Calu3 (cell line): Measurements from ENCODE around the gene GGCT. TPM values are rescaled to one million over a fixed set of nuclear protein-coding genes. Genes with fewer than 3 reads are reported as not detected.
"Not testable (repeated sequence)": the region's sequence is repeated elsewhere in the genome, so short reads cannot be mapped to it uniquely, and the experiment has no call there.

ENCODE experiments used
- BruUV-seq: library from RNA; stranded (reverse); fragments of 400-500 nt; replicated peaks from 2 replicates; lab custom pipeline; 2021; lab: Mats Ljungman, UMichigan
- CTCF ChIA-PET: fragments of 300-600 bp; sonication (Branson Sonifier 250); formaldehyde crosslinking; loops from one replicate; lab custom pipeline; 2022; ENCODE audit warnings: antibody characterized with exemption; lab: Charles Lee
- DNase-seq: peaks from one replicate; pipeline ENCODE4 v3.0.0; 2022
- H3K27ac Mint-ChIP-seq: one replicate; pipeline ENCODE4 v1.8.0; 2022; ENCODE audit warnings: mixed read lengths; ENCODE audit not compliant: unreplicated experiment
- H3K27me3 Mint-ChIP-seq: one replicate; pipeline ENCODE4 v1.8.0; 2022; ENCODE audit warnings: mixed read lengths; ENCODE audit not compliant: unreplicated experiment
- H3K36me3 Mint-ChIP-seq: one replicate; pipeline ENCODE4 v1.8.0; 2022; ENCODE audit warnings: mild to moderate bottlenecking, moderate library complexity, mixed read lengths; ENCODE audit not compliant: insufficient read depth, unreplicated experiment
- H3K4me1 Mint-ChIP-seq: one replicate; pipeline ENCODE4 v1.8.0; 2022; ENCODE audit warnings: mild to moderate bottlenecking, low read depth, mixed read lengths; ENCODE audit not compliant: unreplicated experiment
- H3K4me3 Mint-ChIP-seq: one replicate; pipeline ENCODE4 v1.8.0; 2022; ENCODE audit warnings: mild to moderate bottlenecking, low read depth, moderate library complexity, mixed read lengths; ENCODE audit not compliant: unreplicated experiment
- H3K9me3 Mint-ChIP-seq: one replicate; pipeline ENCODE4 v1.8.0; 2022; ENCODE audit warnings: low read depth, mixed read lengths; ENCODE audit not compliant: unreplicated experiment
- intact Hi-C: fragments of 100-400 bp; cut with micrococcal nuclease; formaldehyde crosslinking; loops from one replicate; pipeline ENCODE4 v1.10.0; 2022; ENCODE audit not compliant: unreplicated experiment
- total RNA-seq: library from RNA; stranded (reverse); gene quantifications from 2 replicates; pipeline ENCODE4 v1.2.3, GENCODE V29; 2022
- TF ChIP-seq, protein P1 (sequence below): fragments of 200-600 bp; IDR thresholded peaks from one replicate; pipeline ENCODE4 v1.8.0; 2022; ENCODE audit warnings: antibody characterized with exemption; ENCODE audit not compliant: unreplicated experiment

GGCT gene
- total RNA-seq, 1 experiment from 2014 or later: 90.6 TPM

DNA sequence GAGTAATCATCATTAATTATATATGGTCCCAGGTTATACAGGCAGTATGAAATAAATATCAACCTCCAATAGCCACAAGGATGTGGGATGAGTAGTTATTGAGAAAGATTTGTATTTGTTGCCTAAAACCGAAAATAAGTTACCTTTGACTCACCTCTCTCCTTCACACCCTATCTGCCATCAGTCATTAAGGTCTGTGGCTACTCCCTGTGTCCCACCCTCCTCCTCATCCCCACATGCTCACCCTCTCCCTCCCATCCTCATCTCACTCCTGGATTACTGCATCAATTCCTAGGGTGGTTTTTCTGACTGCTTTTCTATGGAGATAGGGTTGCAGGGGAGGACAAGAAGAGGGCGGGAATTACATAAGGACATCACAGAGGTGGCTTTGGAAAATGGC, 9.1 kb upstream of the GGCT start:
- TF ChIP-seq, protein P1, sequence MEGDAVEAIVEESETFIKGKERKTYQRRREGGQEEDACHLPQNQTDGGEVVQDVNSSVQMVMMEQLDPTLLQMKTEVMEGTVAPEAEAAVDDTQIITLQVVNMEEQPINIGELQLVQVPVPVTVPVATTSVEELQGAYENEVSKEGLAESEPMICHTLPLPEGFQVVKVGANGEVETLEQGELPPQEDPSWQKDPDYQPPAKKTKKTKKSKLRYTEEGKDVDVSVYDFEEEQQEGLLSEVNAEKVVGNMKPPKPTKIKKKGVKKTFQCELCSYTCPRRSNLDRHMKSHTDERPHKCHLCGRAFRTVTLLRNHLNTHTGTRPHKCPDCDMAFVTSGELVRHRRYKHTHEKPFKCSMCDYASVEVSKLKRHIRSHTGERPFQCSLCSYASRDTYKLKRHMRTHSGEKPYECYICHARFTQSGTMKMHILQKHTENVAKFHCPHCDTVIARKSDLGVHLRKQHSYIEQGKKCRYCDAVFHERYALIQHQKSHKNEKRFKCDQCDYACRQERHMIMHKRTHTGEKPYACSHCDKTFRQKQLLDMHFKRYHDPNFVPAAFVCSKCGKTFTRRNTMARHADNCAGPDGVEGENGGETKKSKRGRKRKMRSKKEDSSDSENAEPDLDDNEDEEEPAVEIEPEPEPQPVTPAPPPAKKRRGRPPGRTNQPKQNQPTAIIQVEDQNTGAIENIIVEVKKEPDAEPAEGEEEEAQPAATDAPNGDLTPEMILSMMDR: no peak
- intact Hi-C loops: loop anchor here (10.0 kb wide), 1 partner anchor 231 kb away; no protein-coding TSS in a partner anchor
- Mint-ChIP-seq H3K27ac (no peak overlapping the region), H3K4me3 (no peak overlapping the region), H3K4me1 (peaks cover 17% of the 10 kb centered on the region), H3K36me3 (peaks cover 10% of the 10 kb centered on the region), H3K9me3 (no peaks in the 10 kb centered on the region), H3K27me3 (no peaks in the 10 kb centered on the region)
- no TSS peak for BruUV-seq
- CTCF ChIA-PET: no interaction called here
- no peak for DNase-seq

DNA sequence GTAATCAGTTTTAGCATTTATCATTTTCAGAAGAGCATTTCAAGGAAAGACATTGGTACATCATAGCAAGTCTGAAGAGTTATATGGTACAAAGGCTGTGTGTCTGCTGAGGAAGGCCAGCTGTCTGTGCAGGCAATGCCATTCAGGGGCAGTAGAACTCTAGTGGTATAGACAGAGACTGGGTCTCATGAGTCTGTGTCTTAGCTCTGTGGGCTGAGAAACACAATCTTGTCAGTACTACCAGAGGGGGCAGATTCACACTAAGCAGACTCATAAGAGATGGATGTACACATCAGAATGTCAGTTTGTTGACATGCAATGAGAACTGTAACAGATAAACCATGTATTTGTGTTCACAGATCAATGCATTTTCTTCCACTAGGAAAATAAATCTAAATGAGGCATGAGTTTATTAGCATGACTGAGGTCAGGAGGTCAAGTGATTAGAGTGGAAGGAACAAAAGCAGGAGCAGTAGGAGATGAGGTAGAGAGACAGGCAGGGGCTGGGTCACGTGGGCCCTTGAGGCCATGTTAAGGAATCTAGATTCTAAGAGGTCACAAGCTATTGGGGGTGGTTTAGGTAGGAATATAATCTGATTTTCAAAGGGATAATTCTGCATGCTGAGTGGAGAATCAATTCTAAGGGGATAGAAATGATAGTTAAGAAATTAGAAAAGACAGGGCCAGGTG, 7.5 kb upstream of the GGCT start:
- Mint-ChIP-seq H3K27ac (no peak overlapping the region), H3K36me3 (peaks cover 17% of the 10 kb centered on the region), H3K4me1 (peaks cover 19% of the 10 kb centered on the region), H3K9me3 (no peaks in the 10 kb centered on the region), H3K4me3 (no peak overlapping the region), H3K27me3 (no peaks in the 10 kb centered on the region)
- intact Hi-C loops: loop anchor here (2.0 to 10.0 kb wide), 2 partner anchors 39 to 233 kb away; no protein-coding TSS in a partner anchor
- CTCF ChIA-PET: interaction anchor here (0.6 to 4.8 kb wide), 5 partner anchors 8 to 107 kb away, joined by 3 to 42 read pairs (median 4); no protein-coding TSS in a partner anchor
- DNase-seq: no peak
- TF ChIP-seq, protein P1: no peak
- BruUV-seq: no TSS peak

DNA sequence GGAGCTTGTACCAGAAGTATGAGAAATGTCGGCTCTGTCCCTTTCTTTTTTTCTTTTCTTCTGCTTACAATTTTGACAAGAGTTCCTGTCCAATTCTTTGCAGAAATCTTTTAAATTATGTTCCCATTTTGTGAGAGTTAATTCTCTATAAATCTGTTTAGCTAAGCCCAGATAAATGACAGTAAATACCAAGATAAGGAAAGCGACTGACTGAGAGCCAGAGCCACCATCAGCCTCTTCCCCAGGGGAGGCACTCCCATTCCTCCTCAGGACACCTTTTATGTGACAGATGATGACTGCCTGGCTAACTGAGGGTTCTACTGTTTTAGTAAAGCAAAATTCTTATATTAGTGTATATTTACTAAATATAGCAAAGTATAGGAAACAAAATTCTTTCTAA, 6.9 kb upstream of the GGCT start:
- H3K27me3 Mint-ChIP-seq: no peaks in the 10 kb centered on the region
- TF ChIP-seq, protein P1: no peak
- CTCF ChIA-PET: interaction anchor here (0.6 to 4.8 kb wide), 5 partner anchors 9 to 108 kb away, joined by 3 to 42 read pairs (median 4); no protein-coding TSS in a partner anchor
- no peak overlapping the region for H3K27ac Mint-ChIP-seq
- peaks cover 17% of the 10 kb centered on the region for H3K36me3 Mint-ChIP-seq
- DNase-seq: no peak
- intact Hi-C loops: loop anchor here (2.0 to 10.0 kb wide), 2 partner anchors 39 to 233 kb away; no protein-coding TSS in a partner anchor
- no peak overlapping the region for H3K4me3 Mint-ChIP-seq
- BruUV-seq: no TSS peak
- H3K4me1 Mint-ChIP-seq: peaks cover 19% of the 10 kb centered on the region
- H3K9me3 Mint-ChIP-seq: no peaks in the 10 kb centered on the region

DNA sequence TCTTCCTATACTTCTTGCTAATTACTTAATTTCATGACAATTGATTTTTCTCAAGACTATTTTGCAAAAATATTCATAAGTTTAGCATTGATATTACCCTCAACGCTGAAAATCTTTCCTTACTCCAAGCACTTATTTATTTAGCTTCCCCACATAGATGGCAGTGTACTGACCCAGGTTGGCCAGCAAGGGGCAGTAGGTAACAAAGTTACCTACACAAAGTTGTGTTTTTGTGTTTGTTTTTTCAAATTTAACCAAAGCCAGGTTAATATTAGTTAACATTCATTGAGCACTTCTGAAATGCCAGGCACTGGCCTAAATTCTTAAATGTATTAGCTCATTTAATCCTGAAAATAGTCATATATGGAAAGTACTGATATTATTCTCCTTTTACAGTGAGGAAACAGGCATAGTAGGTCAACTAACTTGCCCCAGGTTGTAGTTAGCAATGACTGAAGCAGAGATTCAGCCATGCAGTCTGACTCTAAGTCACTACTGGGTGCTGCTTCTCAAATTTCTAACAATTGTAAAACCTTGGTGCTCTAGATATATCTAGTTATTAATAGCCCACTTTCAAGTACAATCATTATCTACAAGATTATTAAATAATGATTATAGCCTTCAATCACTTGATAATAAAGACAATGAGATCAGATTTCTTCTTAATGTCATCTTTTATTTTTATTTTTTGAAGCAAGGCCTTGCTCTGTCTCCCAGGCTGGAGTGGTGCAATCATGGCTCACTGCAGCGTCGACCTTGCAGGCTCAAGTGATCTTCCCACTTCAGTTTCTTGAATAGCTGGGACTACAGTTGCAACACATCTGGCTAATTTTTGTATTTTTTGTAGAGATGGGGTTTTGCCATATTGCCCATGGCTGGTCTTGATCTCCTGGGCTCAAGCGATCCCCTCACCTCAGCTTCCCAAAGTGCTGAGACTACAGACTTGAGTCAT, 5.8 kb upstream of the GGCT start:
- Mint-ChIP-seq H3K27me3 (no peaks in the 10 kb centered on the region), H3K4me1 (peaks cover 23% of the 10 kb centered on the region), H3K9me3 (no peaks in the 10 kb centered on the region), H3K36me3 (peaks cover 21% of the 10 kb centered on the region), H3K27ac (peak overlapping the region; percentile 68), H3K4me3 (peak overlapping the region; percentile 59)
- BruUV-seq: no TSS peak
- intact Hi-C loops: loop anchor here (1.0 to 10.0 kb wide), 3 partner anchors 40 to 234 kb away; no protein-coding TSS in a partner anchor
- TF ChIP-seq, protein P1: peak; percentile 85
- CTCF ChIA-PET: interaction anchor here (1.0 to 4.8 kb wide), 4 partner anchors 41 to 234 kb away, joined by 5 to 42 read pairs (median 7); no protein-coding TSS in a partner anchor
- peak; percentile 63 for DNase-seq

DNA sequence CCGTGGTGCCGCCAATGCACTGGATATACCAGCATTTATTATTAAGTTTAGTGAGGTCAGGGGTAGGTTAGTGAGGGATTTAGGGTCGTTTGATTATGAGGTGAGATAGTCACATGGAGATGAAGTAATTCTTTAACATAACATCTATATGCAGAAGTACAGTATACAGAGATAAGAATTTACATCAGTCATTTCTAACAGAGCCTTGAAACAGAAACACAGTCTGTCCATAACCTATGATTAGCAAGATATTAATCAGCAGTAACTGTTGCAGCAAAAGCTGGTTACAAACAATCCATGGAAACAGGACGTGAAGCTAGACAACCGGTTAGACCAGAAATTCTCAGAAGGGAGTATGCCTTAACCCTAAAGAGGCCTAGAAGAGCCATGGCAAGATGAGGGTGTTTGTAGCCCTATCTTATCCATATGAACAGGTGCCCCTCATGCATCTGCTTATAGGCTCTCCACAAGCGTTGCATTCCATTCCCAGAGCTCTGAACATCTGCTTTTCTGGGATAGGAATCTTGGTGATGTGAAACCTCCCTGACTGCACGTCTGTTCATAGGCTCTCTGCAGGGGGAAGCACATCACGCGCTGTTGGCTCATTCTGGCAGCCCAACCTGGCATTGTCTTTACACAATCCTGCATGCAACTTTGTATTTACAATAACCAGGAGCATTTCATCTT, 4.7 kb upstream of the GGCT start:
- intact Hi-C loops, H3K27me3 Mint-ChIP-seq: not testable (repeated sequence)

More for the DNA sequence above, 4.7 kb upstream of the GGCT start:
- H3K9me3 Mint-ChIP-seq, BruUV-seq, DNase-seq: not testable (repeated sequence)
- CTCF ChIA-PET: interaction anchor here (0.7 to 4.8 kb wide), 3 partner anchors 55 to 233 kb away, joined by 4 to 42 read pairs (median 8); no protein-coding TSS in a partner anchor
- Mint-ChIP-seq H3K36me3 (peaks cover 32% of the 10 kb centered on the region), H3K4me3 (peak overlapping the region; percentile 59), H3K4me1 (peaks cover 32% of the 10 kb centered on the region), H3K27ac (peak overlapping the region; percentile 68)
